HepG2 (cell line): ENCODE data around the gene SHROOM2. TPM values are rescaled to one million over a fixed set of nuclear protein-coding genes. Genes with fewer than 3 reads are reported as not detected.

ENCODE experiments used
- ATAC-seq: fragments of 200-7000 bp; cut with Tn5 transposase; 3 replicates; pipeline ENCODE4 v1.9.1; 2020; ENCODE audit warnings: mild to moderate bottlenecking, moderate library complexity
- BruUV-seq: library from RNA; stranded (reverse); fragments of 400-500 nt; replicated peaks from 2 replicates; lab custom pipeline; 2021; lab: Mats Ljungman, UMichigan
- CTCF ChIA-PET: fragments of 300-600 bp; formaldehyde crosslinking; extraction: SDS; loops from one replicate; lab custom pipeline; 2021; ENCODE audit warnings: low total read pairs, inconsistent platforms, low intra/inter-chr PET ratio; lab: Yijun Ruan, JAX
- POLR2A ChIA-PET: fragments of 350-600 bp; sonication (Branson Sonifier 250); formaldehyde crosslinking; loops from one replicate; lab custom pipeline; 2020; ENCODE audit warnings: antibody characterized with exemption, inconsistent platforms; lab: Yijun Ruan, JAX
- DNase-seq: peaks from one replicate; pipeline ENCODE4 v3.0.0-alpha.2; 2015; ENCODE audit warnings: low spot score
- FAIRE-seq: peaks from 3 replicates; lab custom pipeline; 2011; peaks lifted over from hg19 to GRCh38; lab: Jason Lieb, UNC
- H2AFZ ChIP-seq: one replicate; pipeline ENCODE4 v1.6.1; 2011; ENCODE audit warnings: low read length, inconsistent platforms
- H3K27ac ChIP-seq: fragments of 300-600 bp; 3 replicates; pipeline ENCODE4 v1.8.0; 2011; ENCODE audit warnings: mixed run types, mild to moderate bottlenecking, mixed read lengths, low read length, inconsistent platforms; ENCODE audit not compliant: insufficient read depth; ENCODE audit errors: extremely low read length
- H3K27me3 ChIP-seq, 2 experiments: fragments of 200-600 bp in 1 of 2; 2 replicates in 1 of 2; 3 replicates in 1 of 2; pipeline versions ENCODE4 v1.6.0 to v1.8.0; 2011; ENCODE audit warnings: low read length in 2 of 2, mild to moderate bottlenecking in 2 of 2, moderate library complexity in 2 of 2, inconsistent platforms in 1 of 2; ENCODE audit not compliant: insufficient read depth in 2 of 2, control insufficient read depth in 1 of 2
- H3K36me3 ChIP-seq, 2 experiments: fragments of 200-600 bp in 1 of 2; replicated peaks in 1 of 2; 2 replicates in 1 of 2; 3 replicates in 1 of 2; pipeline versions ENCODE4 v1.5.1 to v1.8.0; 2011; ENCODE audit warnings: low read length in 2 of 2, inconsistent platforms in 1 of 2; ENCODE audit not compliant: insufficient read depth in 2 of 2, control insufficient read depth in 1 of 2
- H3K4me1 ChIP-seq: 2 replicates; pipeline ENCODE4 v1.5.1; 2012; ENCODE audit warnings: low read length, inconsistent platforms; ENCODE audit not compliant: insufficient read depth
- H3K4me2 ChIP-seq: 2 replicates; pipeline ENCODE4 v1.6.0; 2011; ENCODE audit warnings: low read depth, low read length, inconsistent platforms
- H3K4me3 ChIP-seq, 3 experiments: fragments of 200-600 bp in 1 of 3; sonication (generic), shearing (Covaris generic) in 1 of 3; replicated peaks in 1 of 3; 2 replicates each; pipeline ENCODE4 v1.5.1; 2011 to 2016; ENCODE audit warnings: low read length in 3 of 3, inconsistent platforms in 2 of 3, low read depth in 2 of 3, mild to moderate bottlenecking in 2 of 3, control low read depth in 1 of 3, mixed read lengths in 1 of 3; ENCODE audit not compliant: insufficient read depth in 1 of 3
- H3K79me2 ChIP-seq: one replicate; pipeline ENCODE4 v1.6.1; 2011; ENCODE audit warnings: low read length, inconsistent platforms; ENCODE audit not compliant: insufficient read depth
- H3K9ac ChIP-seq: 2 replicates; pipeline ENCODE4 v1.6.0; 2011; ENCODE audit warnings: mild to moderate bottlenecking, low read depth, low read length, inconsistent platforms; ENCODE audit not compliant: insufficient read depth
- H3K9me3 ChIP-seq: 2 replicates; pipeline ENCODE4 v1.5.1; 2012; ENCODE audit warnings: mild to moderate bottlenecking, low read length
- H4K20me1 ChIP-seq: 2 replicates; pipeline ENCODE4 v1.6.0; 2011; ENCODE audit warnings: inconsistent platforms, mild to moderate bottlenecking, low read length, moderate library complexity; ENCODE audit not compliant: insufficient read depth
- DPF2 ChIP-seq: sonication (generic); formaldehyde crosslinking; IDR thresholded peaks from 2 replicates; pipeline ENCODE4 v1.4.0; 2020; ENCODE audit warnings: mild to moderate bottlenecking, low read depth, missing genetic modification reagents, borderline replicate concordance
- GABPA ChIP-seq, 2 experiments: IDR thresholded peaks; 2 replicates each; pipeline ENCODE4 v1.6.1; 2011 to 2016; ENCODE audit warnings: low read depth in 2 of 2, low read length in 1 of 2, missing biosample characterization in 1 of 2, missing genetic modification characterization in 1 of 2
- RELA ChIP-seq: sonication (generic); formaldehyde crosslinking; IDR thresholded peaks from 2 replicates; pipeline ENCODE4 v1.4.0; 2020; ENCODE audit warnings: missing genetic modification reagents
- SOX13 ChIP-seq, 3 experiments: fragments of 450-650 bp in 1 of 3; sonication (generic) in 1 of 3; formaldehyde crosslinking in 1 of 3; IDR thresholded peaks in 2 of 3; conservative IDR thresholded peaks in 1 of 3; 2 replicates each; pipeline versions ENCODE4 v1.5.0 to v1.6.1; 2016 to 2020; ENCODE audit warnings: antibody characterized with exemption in 1 of 3, mild to moderate bottlenecking in 1 of 3, missing compliant biosample characterization in 1 of 3, missing genetic modification reagents in 1 of 3, moderate library complexity in 1 of 3
- STAG1 ChIP-seq: sonication (generic); formaldehyde crosslinking; IDR thresholded peaks from 2 replicates; pipeline ENCODE4 v1.4.0; 2020; ENCODE audit warnings: missing genetic modification reagents
- ZMYM2 ChIP-seq: sonication (generic); formaldehyde crosslinking; IDR thresholded peaks from 2 replicates; pipeline ENCODE4 v1.8.0; 2022; ENCODE audit warnings: mild to moderate bottlenecking, missing genetic modification reagents
- ZNF235 ChIP-seq: sonication (generic); formaldehyde crosslinking; IDR thresholded peaks from 2 replicates; pipeline ENCODE4 v1.8.1; 2023; ENCODE audit warnings: mild to moderate bottlenecking, missing genetic modification reagents, borderline replicate concordance
- ZNF383 ChIP-seq: sonication (generic); formaldehyde crosslinking; IDR thresholded peaks from 2 replicates; pipeline ENCODE4 v1.4.0; 2020; ENCODE audit warnings: missing genetic modification reagents, mild to moderate bottlenecking, borderline replicate concordance
- ZNF543 ChIP-seq: sonication (generic); formaldehyde crosslinking; IDR thresholded peaks from 2 replicates; pipeline ENCODE4 v1.4.0; 2020; ENCODE audit warnings: mild to moderate bottlenecking, missing genetic modification reagents
- ZNF891 ChIP-seq: sonication (generic); formaldehyde crosslinking; IDR thresholded peaks from 2 replicates; pipeline ENCODE4 v1.5.0; 2020; ENCODE audit warnings: mild to moderate bottlenecking, missing genetic modification reagents
- ZSCAN31 ChIP-seq: sonication (generic); formaldehyde crosslinking; IDR thresholded peaks from 2 replicates; pipeline ENCODE4 v1.5.0; 2020; ENCODE audit warnings: low read depth, mild to moderate bottlenecking, missing genetic modification reagents
- WGBS: methylation state at CpG from one replicate; pipeline ENCODE4 v1.1.6; 2017; ENCODE audit warnings: low lambda C conversion rate; 5-methylcytosine and 5-hydroxymethylcytosine counted together
- in situ Hi-C: cut with HindIII; loops from 2 replicates; pipeline ENCODE4 v1.10.0; 2017; ENCODE audit warnings: low pct_unique_long_range_greater_than_20kb; ENCODE audit not compliant: extremely low pct_ligation_motif_present
- intact Hi-C: fragments of 100-400 bp; cut with micrococcal nuclease; formaldehyde crosslinking; loops from one replicate; pipeline ENCODE4 v1.10.0; 2022; ENCODE audit not compliant: unreplicated experiment
- polyA plus RNA-seq, 8 experiments: library from polyadenylated mRNA; depleted of rRNA in 3 of 8; stranded (reverse) in 7 of 8; unstranded in 1 of 8; fragments of >200 nt; fragmentation: Illumina TruSeq in 4 of 8; extraction: Trizol in 4 of 8; gene quantifications; 2 replicates each; pipeline versions ENCODE4 v1.2.1 to v1.2.3, GENCODE V29; 2011 to 2016; ENCODE audit warnings: low read depth in 4 of 8, missing spikeins in 1 of 8, mixed read lengths in 1 of 8; ENCODE audit not compliant: insufficient read depth in 1 of 8
- total RNA-seq, 5 experiments: library from RNA; depleted of rRNA; stranded (reverse); fragments of >200 nt; fragmentation: Illumina TruSeq; extraction: Trizol; gene quantifications; 2 replicates each; pipeline ENCODE4 v1.2.3, GENCODE V29; 2016; ENCODE audit warnings: low read depth in 1 of 5
- TF ChIP-seq, protein P1 (sequence below): sonication (generic); formaldehyde crosslinking; IDR thresholded peaks from 2 replicates; pipeline ENCODE4 v1.8.0; 2022; ENCODE audit warnings: missing genetic modification reagents, mild to moderate bottlenecking, moderate library complexity, borderline replicate concordance
- TF ChIP-seq, protein P2 (sequence below): sonication (generic); formaldehyde crosslinking; IDR thresholded peaks from 2 replicates; pipeline ENCODE4 v1.5.0; 2020; ENCODE audit warnings: missing genetic modification reagents, mild to moderate bottlenecking, borderline replicate concordance
- TF ChIP-seq, protein P3 (sequence below): sonication (generic); formaldehyde crosslinking; IDR thresholded peaks from 2 replicates; pipeline ENCODE4 v1.8.1; 2023; ENCODE audit warnings: mild to moderate bottlenecking, missing genetic modification reagents, borderline replicate concordance
- TF ChIP-seq, protein P4 (sequence below): sonication (generic); formaldehyde crosslinking; IDR thresholded peaks from 2 replicates; pipeline ENCODE4 v1.4.0; 2020; ENCODE audit warnings: missing genetic modification reagents; ENCODE audit errors: not compliant biosample characterization
- TF ChIP-seq, protein P5 (sequence below): IDR thresholded peaks from 2 replicates; pipeline ENCODE4 v1.6.1; 2016; ENCODE audit warnings: mild to moderate bottlenecking

Gene SHROOM2
- total and polyA plus RNA-seq, 2 of the 13 experiments (the other 11 are each of a cell fraction or from before 2014, with no cell fraction given), result 0.92 to 1.4 TPM

DNA sequence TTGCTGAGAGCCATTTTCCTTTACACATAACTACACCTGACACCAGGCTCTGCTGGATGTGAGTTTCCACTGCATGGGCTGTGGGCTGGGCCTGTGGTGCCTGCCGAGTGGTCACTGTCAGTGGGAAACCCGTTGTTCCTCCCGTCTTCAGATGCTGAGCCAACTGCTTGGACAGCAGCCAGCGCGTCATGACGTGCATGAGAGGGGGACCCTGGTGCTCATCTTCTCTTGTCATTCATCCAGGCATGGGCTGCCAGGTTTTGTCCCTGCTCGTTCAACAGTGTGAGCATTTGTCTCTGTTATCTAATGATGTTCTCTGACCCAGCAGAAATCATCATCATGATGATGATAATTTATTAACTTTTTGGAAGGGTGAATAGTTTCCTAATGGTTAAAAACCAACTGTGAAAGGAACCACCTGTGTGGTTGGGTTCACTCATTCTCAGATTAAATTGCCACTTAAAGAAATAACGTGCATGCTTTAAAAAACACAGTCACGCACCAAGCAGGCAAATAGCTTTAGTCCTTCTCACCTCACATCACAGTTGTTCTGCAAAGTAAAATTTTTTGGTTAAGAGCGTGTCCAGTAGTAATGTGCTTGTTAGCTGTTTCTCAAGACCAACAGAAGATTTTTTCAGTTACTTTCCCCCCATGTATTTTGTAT lies 161.0 kb downstream of the SHROOM2 start (continued):
- TF ChIP-seq, protein P1, sequence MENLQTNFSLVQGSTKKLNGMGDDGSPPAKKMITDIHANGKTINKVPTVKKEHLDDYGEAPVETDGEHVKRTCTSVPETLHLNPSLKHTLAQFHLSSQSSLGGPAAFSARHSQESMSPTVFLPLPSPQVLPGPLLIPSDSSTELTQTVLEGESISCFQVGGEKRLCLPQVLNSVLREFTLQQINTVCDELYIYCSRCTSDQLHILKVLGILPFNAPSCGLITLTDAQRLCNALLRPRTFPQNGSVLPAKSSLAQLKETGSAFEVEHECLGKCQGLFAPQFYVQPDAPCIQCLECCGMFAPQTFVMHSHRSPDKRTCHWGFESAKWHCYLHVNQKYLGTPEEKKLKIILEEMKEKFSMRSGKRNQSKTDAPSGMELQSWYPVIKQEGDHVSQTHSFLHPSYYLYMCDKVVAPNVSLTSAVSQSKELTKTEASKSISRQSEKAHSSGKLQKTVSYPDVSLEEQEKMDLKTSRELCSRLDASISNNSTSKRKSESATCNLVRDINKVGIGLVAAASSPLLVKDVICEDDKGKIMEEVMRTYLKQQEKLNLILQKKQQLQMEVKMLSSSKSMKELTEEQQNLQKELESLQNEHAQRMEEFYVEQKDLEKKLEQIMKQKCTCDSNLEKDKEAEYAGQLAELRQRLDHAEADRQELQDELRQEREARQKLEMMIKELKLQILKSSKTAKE (CRISPR knock-in tag), result no peak
- TF ChIP-seq STAG1 (no peak), GABPA (IDR thresholded peaks at IDR 0.05; ENCODE audit: low read depth, low read length) (no peak), GABPA (CRISPR knock-in tag; IDR thresholded peaks at IDR 0.05; ENCODE audit: low read depth) (no peak), DPF2 (CRISPR knock-in tag) (no peak), RELA (CRISPR knock-in tag) (no peak), ZMYM2 (no peak)
- TF ChIP-seq, protein P2, sequence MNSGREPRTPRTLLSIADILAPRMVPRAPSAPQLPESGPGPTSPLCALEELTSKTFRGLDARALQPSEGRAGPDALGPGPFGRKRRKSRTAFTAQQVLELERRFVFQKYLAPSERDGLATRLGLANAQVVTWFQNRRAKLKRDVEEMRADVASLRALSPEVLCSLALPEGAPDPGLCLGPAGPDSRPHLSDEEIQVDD (CRISPR knock-in tag), result no peak

DNA sequence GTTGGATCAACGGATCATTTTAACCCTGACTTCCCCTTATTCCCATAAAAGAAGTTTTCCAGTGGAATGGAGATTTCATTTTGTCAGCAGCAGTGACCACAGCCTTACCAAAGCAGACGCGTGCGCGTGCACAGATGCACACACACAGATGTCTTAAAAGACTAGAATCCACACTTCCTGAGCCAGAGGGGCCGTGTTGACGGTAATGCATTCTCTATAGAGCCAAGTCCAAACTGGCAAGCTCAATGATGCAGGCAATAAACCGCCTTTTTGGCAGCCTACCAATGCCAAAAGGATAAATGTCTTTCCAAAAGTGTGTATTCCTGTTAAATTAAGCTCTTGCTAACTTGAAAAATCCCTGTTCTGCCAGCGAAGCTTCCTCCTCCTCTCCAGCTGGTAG lies 162.2 kb downstream of the SHROOM2 start:
- FAIRE-seq, result no peak
- no peaks in the 10 kb centered on the region for H4K20me1 ChIP-seq
- no peak overlapping the region for H3K9ac ChIP-seq
- TF ChIP-seq ZNF543 (no peak), ZNF383 (CRISPR knock-in tag) (no peak), ZSCAN31 (CRISPR knock-in tag) (no peak), SOX13 (IDR thresholded peaks at IDR 0.05) (no peak), SOX13 (CRISPR knock-in tag; conservative IDR thresholded peaks at IDR 0.05 in 1 of 2, IDR thresholded peaks at IDR 0.05 in 1 of 2) (no peak), ZNF235 (CRISPR knock-in tag) (no peak), ZNF891 (CRISPR knock-in tag) (no peak)
- TF ChIP-seq, protein P3, sequence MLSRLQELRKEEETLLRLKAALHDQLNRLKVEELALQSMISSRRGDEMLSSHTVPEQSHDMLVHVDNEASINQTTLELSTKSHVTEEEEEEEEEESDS, result no peak
- TF ChIP-seq, protein P4, sequence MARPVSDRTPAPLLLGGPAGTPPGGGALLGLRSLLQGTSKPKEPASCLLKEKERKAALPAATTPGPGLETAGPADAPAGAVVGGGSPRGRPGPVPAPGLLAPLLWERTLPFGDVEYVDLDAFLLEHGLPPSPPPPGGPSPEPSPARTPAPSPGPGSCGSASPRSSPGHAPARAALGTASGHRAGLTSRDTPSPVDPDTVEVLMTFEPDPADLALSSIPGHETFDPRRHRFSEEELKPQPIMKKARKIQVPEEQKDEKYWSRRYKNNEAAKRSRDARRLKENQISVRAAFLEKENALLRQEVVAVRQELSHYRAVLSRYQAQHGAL, result no peak
- TF ChIP-seq, protein P5, sequence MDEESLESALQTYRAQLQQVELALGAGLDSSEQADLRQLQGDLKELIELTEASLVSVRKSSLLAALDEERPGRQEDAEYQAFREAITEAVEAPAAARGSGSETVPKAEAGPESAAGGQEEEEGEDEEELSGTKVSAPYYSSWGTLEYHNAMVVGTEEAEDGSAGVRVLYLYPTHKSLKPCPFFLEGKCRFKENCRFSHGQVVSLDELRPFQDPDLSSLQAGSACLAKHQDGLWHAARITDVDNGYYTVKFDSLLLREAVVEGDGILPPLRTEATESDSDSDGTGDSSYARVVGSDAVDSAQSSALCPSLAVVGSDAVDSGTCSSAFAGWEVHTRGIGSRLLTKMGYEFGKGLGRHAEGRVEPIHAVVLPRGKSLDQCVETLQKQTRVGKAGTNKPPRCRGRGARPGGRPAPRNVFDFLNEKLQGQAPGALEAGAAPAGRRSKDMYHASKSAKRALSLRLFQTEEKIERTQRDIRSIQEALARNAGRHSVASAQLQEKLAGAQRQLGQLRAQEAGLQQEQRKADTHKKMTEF (CRISPR knock-in tag), result no peak

More for the DNA sequence above, 162.2 kb downstream of the SHROOM2 start:
- Histone ChIP-seq H2AFZ (no peak overlapping the region), H3K9me3 (no peaks in the 10 kb centered on the region; the same call in 1 of the 2 replicates), H3K79me2 (no peaks in the 10 kb centered on the region), H3K4me2 (no peak overlapping the region), H3K36me3 (0 out of 5 replicates have a peak, but pooled peaks cover 0 to 1% of the 10 kb centered on the region in 2 experiments), H3K4me1 (peaks cover 10% of the 10 kb centered on the region), H3K4me3 (no peak overlapping the region), H3K27ac (no peak overlapping the region), H3K27me3 (no peaks in the 10 kb centered on the region)
- in situ Hi-C loops (no loop called here), intact Hi-C loops (no loop called here)
- ATAC-seq (no peak), DNase-seq (no peak)
- BruUV-seq, result no TSS peak
- 80% methylated on average over 3 of the region's 9 CpGs for WGBS
- POLR2A ChIA-PET, result no interaction called here
- CTCF ChIA-PET, result no interaction called here
